BLaER1 (cell line): Measurements from ENCODE around the gene ZDHHC1.

Source experiments
- H3K27ac ChIP-seq: shearing (Covaris generic); formaldehyde crosslinking; 2 replicates; pipeline ENCODE4 v1.8.1; 2022
- H3K27me3 ChIP-seq: shearing (Covaris generic); formaldehyde crosslinking; 2 replicates; pipeline ENCODE4 v1.8.1; 2022
- H3K36me3 ChIP-seq: shearing (Covaris generic); formaldehyde crosslinking; 2 replicates; pipeline ENCODE4 v1.8.1; 2022
- H3K4me1 ChIP-seq: shearing (Covaris generic); formaldehyde crosslinking; 2 replicates; pipeline ENCODE4 v1.8.1; 2022
- H3K4me2 ChIP-seq: shearing (Covaris generic); formaldehyde crosslinking; 2 replicates; pipeline ENCODE4 v1.8.1; 2022
- H3K4me3 ChIP-seq: shearing (Covaris generic); formaldehyde crosslinking; 2 replicates; pipeline ENCODE4 v1.8.1; 2022
- H3K9ac ChIP-seq: shearing (Covaris generic); formaldehyde crosslinking; 2 replicates; pipeline ENCODE4 v1.8.1; 2022
- H3K9me3 ChIP-seq: shearing (Covaris generic); formaldehyde crosslinking; 2 replicates; pipeline ENCODE4 v1.8.1; 2022
- H4K20me1 ChIP-seq: shearing (Covaris generic); formaldehyde crosslinking; 2 replicates; pipeline ENCODE4 v1.8.1; 2022
- Cebpa-rat ChIP-seq: shearing (Covaris generic); IDR thresholded peaks from 2 replicates; pipeline ENCODE4 v1.8.1; 2022

Gene ZDHHC1

DNA sequence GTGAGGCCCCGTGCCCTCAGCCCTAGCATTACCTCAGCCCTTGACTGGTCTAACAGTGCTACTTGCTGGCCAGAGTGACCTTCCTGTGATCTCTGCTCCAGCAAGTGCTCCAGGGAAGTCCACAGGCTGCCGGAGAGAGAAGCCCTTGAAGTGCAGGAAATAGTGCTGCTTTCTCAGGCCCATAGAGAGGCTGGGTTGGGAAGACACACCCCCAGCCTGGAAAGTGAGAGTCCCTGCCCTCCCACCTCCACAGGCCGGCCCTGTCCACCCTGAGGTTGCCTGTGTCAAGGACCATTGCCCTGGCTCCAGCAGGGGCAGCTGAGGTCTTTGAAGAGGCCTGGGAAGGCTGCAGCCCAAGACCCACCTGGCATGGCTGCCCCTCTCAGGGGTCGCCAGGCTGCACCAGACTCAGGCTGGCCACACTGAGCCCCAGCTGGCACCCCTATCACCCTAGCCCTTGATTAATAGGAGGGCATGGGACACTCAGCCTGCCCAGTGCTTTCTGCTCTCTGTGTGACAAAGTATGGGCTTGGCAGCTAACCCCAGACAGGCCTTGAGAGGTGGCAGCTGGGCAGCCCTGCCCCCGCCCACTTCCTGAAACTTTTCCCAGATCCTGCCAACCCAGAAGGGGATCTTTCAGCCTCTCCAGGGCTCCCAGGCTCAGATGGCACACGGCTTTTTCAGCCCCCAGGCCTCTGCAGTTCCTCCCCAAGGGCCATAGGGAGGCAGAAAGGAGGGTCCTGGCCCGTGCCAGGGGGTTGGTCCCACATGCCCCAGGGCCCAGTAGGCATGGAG lies 43.0 kb upstream of the ZDHHC1 start:
- H3K4me2 ChIP-seq: peak overlapping the region; percentile 25; the same call in 1 of the 2 replicates
- TF ChIP-seq Cebpa-rat: no peak
- H4K20me1 ChIP-seq: peaks cover 100% of the 10 kb centered on the region
- 0 out of 2 replicates have a peak overlapping the region, but pooled peaks have one; percentile 6 for H3K27ac ChIP-seq
- H3K9ac ChIP-seq: no peak overlapping the region
- peaks cover 47% of the 10 kb centered on the region for H3K36me3 ChIP-seq
- no peaks in the 10 kb centered on the region for H3K9me3 ChIP-seq
- no peaks in the 10 kb centered on the region for H3K27me3 ChIP-seq
- no peak overlapping the region for H3K4me3 ChIP-seq
- peaks cover 55% of the 10 kb centered on the region for H3K4me1 ChIP-seq

- TF ChIP-seq Cebpa-rat: no peak
- H3K9me3 ChIP-seq: no peaks in the 10 kb centered on the region
- peaks cover 100% of the 10 kb centered on the region for H4K20me1 ChIP-seq
- H3K9ac ChIP-seq: no peak overlapping the region
- peaks cover 55% of the 10 kb centered on the region for H3K4me1 ChIP-seq
- peaks cover 51% of the 10 kb centered on the region for H3K36me3 ChIP-seq
- no peak overlapping the region for H3K4me3 ChIP-seq
- H3K4me2 ChIP-seq: no peak overlapping the region
- H3K27ac ChIP-seq: no peak overlapping the region
- no peaks in the 10 kb centered on the region for H3K27me3 ChIP-seq
These were observed 41.9 kb upstream of the ZDHHC1 start for GRCh38 chr16:67458121-67458641.

GRCh38 chr16:67457611-67458010 lies 41.3 kb upstream of the ZDHHC1 start:
- no peak for TF ChIP-seq Cebpa-rat
- Histone ChIP-seq H4K20me1 (peaks cover 100% of the 10 kb centered on the region), H3K4me3 (no peak overlapping the region), H3K9me3 (no peaks in the 10 kb centered on the region), H3K27ac (no peak overlapping the region), H3K27me3 (no peaks in the 10 kb centered on the region), H3K4me2 (no peak overlapping the region), H3K36me3 (peaks cover 51% of the 10 kb centered on the region), H3K4me1 (peaks cover 55% of the 10 kb centered on the region), H3K9ac (no peak overlapping the region)

GRCh38 chr16:67456391-67457081 lies 40.3 kb upstream of the ZDHHC1 start:
- no peak overlapping the region for H3K27ac ChIP-seq
- H3K9me3 ChIP-seq: no peaks in the 10 kb centered on the region
- H3K9ac ChIP-seq: no peak overlapping the region
- H3K27me3 ChIP-seq: no peaks in the 10 kb centered on the region
- H3K4me1 ChIP-seq: peaks cover 48% of the 10 kb centered on the region
- H3K4me3 ChIP-seq: no peak overlapping the region
- no peak overlapping the region for H3K4me2 ChIP-seq
- peaks cover 100% of the 10 kb centered on the region for H4K20me1 ChIP-seq
- H3K36me3 ChIP-seq: peaks cover 51% of the 10 kb centered on the region
- no peak for TF ChIP-seq Cebpa-rat

- Histone ChIP-seq H4K20me1 (peaks cover 100% of the 10 kb centered on the region), H3K9ac (no peak overlapping the region), H3K9me3 (no peaks in the 10 kb centered on the region), H3K27me3 (no peaks in the 10 kb centered on the region), H3K4me1 (peaks cover 42% of the 10 kb centered on the region), H3K36me3 (peaks cover 51% of the 10 kb centered on the region), H3K4me3 (no peak overlapping the region), H3K27ac (peak overlapping the region; percentile 13; the same call in 1 of the 2 replicates), H3K4me2 (peak overlapping the region; percentile 40)
- no peak for TF ChIP-seq Cebpa-rat
These were observed 38.6 kb upstream of the ZDHHC1 start for GRCh38 chr16:67454852-67455251.

DNA sequence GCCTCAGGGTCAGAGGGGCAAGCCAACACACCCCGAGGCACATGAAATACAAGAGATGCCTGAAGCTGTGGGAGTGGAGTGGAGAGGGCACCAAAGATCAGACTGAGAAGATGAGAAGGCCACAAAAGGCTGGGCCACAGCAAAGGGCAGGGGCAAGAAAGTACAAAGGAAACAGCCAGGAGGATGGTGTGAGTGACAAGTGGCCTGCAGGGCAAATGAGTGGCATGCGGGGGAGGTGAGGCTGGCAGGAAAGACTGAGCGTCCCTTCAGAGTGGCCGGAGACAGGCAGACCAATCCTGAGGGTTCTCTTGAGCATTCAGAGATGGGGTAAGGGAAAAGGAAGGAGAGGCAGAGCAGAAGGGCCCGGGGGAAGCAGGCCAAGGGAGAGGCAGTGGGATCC lies 37.8 kb upstream of the ZDHHC1 start:
- H3K9me3 ChIP-seq: no peaks in the 10 kb centered on the region
- peaks cover 34% of the 10 kb centered on the region for H3K4me1 ChIP-seq
- H3K27me3 ChIP-seq: no peaks in the 10 kb centered on the region
- H3K9ac ChIP-seq: no peak overlapping the region
- H3K4me2 ChIP-seq: no peak overlapping the region
- TF ChIP-seq Cebpa-rat: no peak
- H4K20me1 ChIP-seq: peaks cover 100% of the 10 kb centered on the region
- H3K36me3 ChIP-seq: peaks cover 55% of the 10 kb centered on the region
- no peak overlapping the region for H3K4me3 ChIP-seq
- no peak overlapping the region for H3K27ac ChIP-seq

GRCh38 chr16:67451704-67452435 lies 35.6 kb upstream of the ZDHHC1 start:
- Histone ChIP-seq H3K9ac (no peak overlapping the region), H3K4me2 (no peak overlapping the region), H3K36me3 (peaks cover 78% of the 10 kb centered on the region), H3K27me3 (no peaks in the 10 kb centered on the region), H3K27ac (no peak overlapping the region), H3K4me3 (no peak overlapping the region), H3K4me1 (peaks cover 21% of the 10 kb centered on the region), H4K20me1 (peaks cover 100% of the 10 kb centered on the region), H3K9me3 (no peaks in the 10 kb centered on the region)
- no peak for TF ChIP-seq Cebpa-rat

DNA sequence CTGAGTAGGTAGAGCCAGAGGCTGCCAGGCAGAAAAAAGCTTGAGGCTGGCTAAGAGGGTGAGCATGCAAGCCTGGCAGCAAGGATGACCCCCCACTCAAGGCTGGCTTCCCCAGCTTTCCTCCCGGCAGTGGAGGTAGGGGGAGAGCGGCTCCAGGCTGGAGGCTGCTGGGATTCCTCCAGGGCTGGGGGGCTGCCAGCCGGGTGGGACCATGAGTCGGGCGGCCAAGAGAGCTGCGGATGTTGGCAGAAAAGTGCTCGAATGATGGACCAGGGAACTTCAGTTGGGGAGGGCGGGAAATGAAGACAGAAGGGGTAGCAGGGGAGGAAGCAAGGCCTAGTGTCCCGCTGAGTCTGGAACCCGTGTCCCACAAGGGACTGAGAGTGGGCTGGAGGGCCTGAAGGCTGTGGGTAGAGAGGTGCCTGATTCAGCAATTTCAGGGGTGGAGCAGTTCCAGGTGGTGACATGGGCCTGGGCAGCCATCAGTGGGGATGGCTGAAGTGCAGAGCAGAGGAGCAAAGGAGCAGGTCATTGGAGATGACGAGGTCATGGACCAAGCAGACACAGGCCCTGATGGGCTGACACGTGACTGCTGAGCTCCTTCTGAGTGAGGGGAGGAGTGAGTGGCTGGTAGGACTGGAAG lies 34.9 kb upstream of the ZDHHC1 start:
- Histone ChIP-seq H3K9ac (no peak overlapping the region), H3K4me1 (peaks cover 16% of the 10 kb centered on the region), H3K9me3 (no peaks in the 10 kb centered on the region)

DNA sequence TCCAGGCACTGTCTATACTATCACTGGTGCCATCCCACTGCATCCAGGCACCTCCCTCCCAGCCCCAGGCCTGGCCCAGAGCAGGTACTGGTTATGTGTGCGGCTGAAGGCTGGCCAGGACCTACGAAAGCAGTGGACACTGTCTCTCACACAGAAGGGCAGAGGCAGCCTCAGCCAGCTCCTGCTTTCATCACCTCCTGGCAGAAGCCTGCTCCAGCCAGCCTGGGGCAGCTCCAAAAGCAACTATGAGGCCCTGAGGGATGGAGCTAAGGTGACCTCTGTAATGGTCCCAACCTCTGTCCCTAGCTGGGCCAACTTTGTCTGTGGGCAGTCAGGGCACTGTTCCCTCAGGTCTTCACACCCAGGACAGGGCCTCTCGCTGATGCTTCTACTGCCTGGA lies 33.5 kb upstream of the ZDHHC1 start:
- no peak for TF ChIP-seq Cebpa-rat
- peaks cover 1% of the 10 kb centered on the region for H3K4me1 ChIP-seq
- no peak overlapping the region for H3K9ac ChIP-seq

More for the DNA sequence above, 34.9 kb upstream of the ZDHHC1 start:
- Histone ChIP-seq H3K4me2 (no peak overlapping the region), H3K27ac (no peak overlapping the region), H4K20me1 (peaks cover 100% of the 10 kb centered on the region), H3K4me3 (no peak overlapping the region), H3K36me3 (peaks cover 85% of the 10 kb centered on the region), H3K27me3 (no peaks in the 10 kb centered on the region)
- TF ChIP-seq Cebpa-rat: no peak

More for the DNA sequence above, 33.5 kb upstream of the ZDHHC1 start:
- Histone ChIP-seq H3K4me2 (no peak overlapping the region), H3K27me3 (no peaks in the 10 kb centered on the region), H3K4me3 (no peak overlapping the region), H3K9me3 (no peaks in the 10 kb centered on the region), H3K36me3 (peaks cover 94% of the 10 kb centered on the region), H4K20me1 (peaks cover 100% of the 10 kb centered on the region), H3K27ac (no peak overlapping the region)
